ENCODE data around the gene ICAM4. TPM values are rescaled to one million over a fixed set of nuclear protein-coding genes. Genes with fewer than 3 reads are reported as not detected.

Gene ICAM4
- total and polyA plus RNA-seq, 2 of the 8 experiments (the other 6 are each of a cell fraction or from before 2014, with no cell fraction given), result 1.5 to 4.1 TPM

GRCh38 chr19:10315335-10316214, 28.8 kb downstream of the ICAM4 start, which contains the start of gene FDX2 (continued):
- TF ChIP-seq GTF2F1 (IDR thresholded peaks at IDR 0.05; ENCODE audit: borderline replicate concordance, low read depth, low read length) (peak; percentile 82; the same call in 1 of the 2 replicates), CREB1 (IDR thresholded peaks at IDR 0.05) (no peak), RFX5 (IDR thresholded peaks at IDR 0.05; ENCODE audit: borderline replicate concordance, low read depth, low read length) (no peak), SIRT6 (IDR thresholded peaks at IDR 0.05; ENCODE audit: low read length) (no peak), GABPA (IDR thresholded peaks at IDR 0.05; ENCODE audit: borderline replicate concordance, insufficient read depth, low read length) (no peak), RBBP5 (IDR thresholded peaks at IDR 0.05; ENCODE audit: borderline replicate concordance, low read depth, low read length) (0 out of 2 replicates have a peak, but pooled peaks have one; percentile 59), BCL11A (IDR thresholded peaks at IDR 0.05; ENCODE audit: low read depth in 2 of 2, low read length in 2 of 2) (no peak), CHD2 (IDR thresholded peaks at IDR 0.05; ENCODE audit: low read length) (no peak), RXRA (IDR thresholded peaks at IDR 0.05; ENCODE audit: insufficient read depth, low read depth, low read length) (no peak), RAD21 (IDR thresholded peaks at IDR 0.05 in 1 of 2, conservative IDR thresholded peaks at IDR 0.05 in 1 of 2; ENCODE audit: low read depth in 2 of 2, low read length in 2 of 2) (peak in 1 of 2 experiments; percentile 4; a peak in 1 of 4 replicates), SIX5 (IDR thresholded peaks at IDR 0.05; ENCODE audit: low read depth, low read length) (no peak), SUZ12 (IDR thresholded peaks at IDR 0.05; ENCODE audit: low read length) (no peak), KDM1A (IDR thresholded peaks at IDR 0.05; ENCODE audit: borderline replicate concordance, low read length) (no peak), EGR1 (IDR thresholded peaks at IDR 0.05; ENCODE audit: borderline replicate concordance, low read depth, low read length) (no peak), EP300 (IDR thresholded peaks at IDR 0.05; ENCODE audit: borderline replicate concordance in 1 of 2, low read depth in 2 of 2, low read length in 2 of 2) (no peak)
